DMS114 treated with DMSO at 0.1 percent for 48 hours (cell line): ENCODE results near the gene ARMCX6.
"Not testable (repeated sequence)": the region's sequence is repeated elsewhere in the genome, so short reads cannot be mapped to it uniquely, and the experiment has no call there.

Source experiments
- DNase-seq: peaks from one replicate; lab custom pipeline; 2025; ENCODE audit not compliant: unreplicated experiment; lab: John Stamatoyannopoulos, UW

The ARMCX6 gene

DNA sequence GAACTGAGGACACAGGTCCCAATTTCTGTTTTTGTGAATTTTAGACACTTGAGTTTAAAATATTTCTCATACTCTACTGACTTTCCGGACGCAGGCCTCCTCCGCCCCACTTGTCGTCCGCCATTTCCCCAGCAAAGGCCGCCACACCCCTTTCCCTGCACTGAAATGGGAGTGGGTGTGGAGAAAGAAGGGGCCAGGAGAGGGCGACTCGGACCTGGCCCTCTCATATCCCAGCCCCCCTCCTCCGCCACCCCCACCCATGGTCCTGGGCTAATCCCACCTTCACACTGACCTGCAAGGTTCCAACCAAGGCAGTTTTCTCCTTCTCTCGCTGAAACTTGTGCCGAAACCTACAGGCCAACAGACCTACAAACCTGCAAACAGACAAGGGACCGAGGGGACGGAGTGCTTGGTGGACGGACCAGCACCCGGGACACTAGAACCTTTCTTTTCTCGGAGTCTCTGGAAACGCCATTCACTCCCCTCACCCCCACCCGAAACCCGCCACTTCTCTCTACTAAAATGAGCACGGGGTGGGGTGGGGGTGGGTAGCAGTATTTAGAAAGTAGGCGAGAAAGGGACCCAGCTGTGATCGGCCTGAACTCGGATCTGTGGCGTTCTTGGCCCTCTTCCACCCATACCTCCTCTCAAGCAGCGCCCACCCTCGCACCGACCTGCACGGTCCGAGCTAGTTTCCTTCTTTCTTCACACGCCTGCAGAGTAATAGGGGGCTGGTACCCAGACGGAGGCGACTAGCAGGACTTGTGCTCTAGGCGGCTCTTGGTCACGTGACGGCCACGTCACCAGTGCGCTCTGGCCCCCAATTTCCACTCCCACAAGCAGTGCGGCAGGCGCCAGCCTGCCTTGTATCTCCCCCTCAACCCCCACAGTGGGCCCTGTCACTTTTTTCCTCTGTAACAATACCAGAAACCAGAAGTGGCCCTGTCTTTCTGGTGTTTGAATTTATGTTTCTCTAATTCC is at the start of gene ARMCX6:
Gene ARMCX6 (minus strand): TSS at position 790 of the 981 bp plus-strand sequence. CDS start 1,380 bp downstream, outside the sequence.
- DNase-seq = peak; percentile 74

DNA sequence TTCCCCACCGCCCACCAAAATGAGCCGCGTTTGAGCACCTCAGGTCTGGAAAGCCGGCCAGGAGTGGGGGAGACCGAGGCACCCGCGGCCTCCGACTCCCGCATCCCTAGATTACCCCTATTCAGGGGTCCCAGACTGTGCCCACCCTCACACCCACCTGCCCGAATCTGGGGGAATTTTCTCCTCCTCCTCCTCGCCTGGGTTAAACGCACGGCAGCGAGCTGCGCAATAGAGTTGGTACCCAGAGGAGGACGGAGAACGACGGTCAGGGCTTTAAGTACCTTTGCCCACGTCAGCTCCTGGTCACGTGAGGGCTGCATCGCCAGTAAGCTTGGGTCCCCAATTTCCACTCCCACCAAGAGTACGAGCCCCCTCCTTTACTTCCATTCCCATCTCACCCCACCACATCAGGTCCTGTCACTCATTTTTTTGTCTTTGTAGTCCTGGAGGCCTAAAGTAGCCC is 41.8 kb upstream of the ARMCX6 start, which contains the start of gene ARMCX2:
Gene ARMCX2 (minus strand): TSS at position 250 of the 463 bp plus-strand sequence. CDS start 2,262 bp downstream, outside the sequence.
- DNase-seq = peak; percentile 76

- peak; percentile 65 for DNase-seq
Measured at GRCh38 chrX:101658661-101659491, 41.1 kb upstream of the ARMCX6 start.

- DNase-seq = no peak
Measured at GRCh38 chrX:101657495-101657894, 39.7 kb upstream of the ARMCX6 start.

DNA sequence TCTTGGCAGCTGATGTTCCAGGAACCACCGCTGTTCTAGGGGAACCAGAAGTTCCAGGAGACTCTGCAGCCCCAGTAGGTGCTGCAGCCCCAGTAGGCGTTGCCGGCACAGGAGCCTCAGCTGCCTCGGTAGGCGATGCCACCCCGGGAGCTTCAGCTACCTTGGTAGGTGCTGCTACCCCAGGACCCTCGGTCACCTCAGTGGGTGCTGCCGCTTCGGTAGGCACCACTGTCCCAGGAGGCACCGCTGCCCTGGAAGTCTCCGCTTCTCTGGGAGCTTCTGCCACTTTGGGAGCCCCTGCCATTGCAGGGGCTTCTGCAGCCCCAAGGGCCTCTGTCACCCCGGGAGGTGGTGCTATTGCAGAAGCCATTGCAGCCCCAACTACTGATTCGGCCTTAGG is 39.0 kb upstream of the ARMCX6 start:
- no peak for DNase-seq

- DNase-seq = no peak
Measured at GRCh38 chrX:101655534-101655933, 37.7 kb upstream of the ARMCX6 start.

GRCh38 chrX:101647716-101648115 is 29.9 kb upstream of the ARMCX6 start:
- not testable (repeated sequence) for DNase-seq

DNA sequence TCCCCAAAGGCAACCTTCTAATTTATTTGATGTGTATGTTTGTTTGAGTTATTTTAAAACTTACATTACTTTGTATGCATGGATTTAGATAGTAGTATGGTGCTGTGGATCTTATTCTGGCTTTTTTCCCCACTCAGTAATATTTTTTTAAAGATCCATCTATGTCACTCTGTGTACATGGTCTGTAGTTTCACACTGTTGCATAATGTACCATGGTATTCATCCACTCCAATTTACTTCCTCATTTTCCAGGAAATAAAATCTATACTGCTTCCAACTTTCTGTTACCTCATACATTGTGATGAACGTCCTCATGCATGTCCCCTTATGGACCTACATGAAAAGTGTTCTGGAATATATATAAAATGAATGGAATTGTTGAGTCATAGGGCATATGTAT is 24.3 kb upstream of the ARMCX6 start:
- DNase-seq = no peak

GRCh38 chrX:101639583-101639982 is 21.8 kb upstream of the ARMCX6 start:
- no peak for DNase-seq

DNA sequence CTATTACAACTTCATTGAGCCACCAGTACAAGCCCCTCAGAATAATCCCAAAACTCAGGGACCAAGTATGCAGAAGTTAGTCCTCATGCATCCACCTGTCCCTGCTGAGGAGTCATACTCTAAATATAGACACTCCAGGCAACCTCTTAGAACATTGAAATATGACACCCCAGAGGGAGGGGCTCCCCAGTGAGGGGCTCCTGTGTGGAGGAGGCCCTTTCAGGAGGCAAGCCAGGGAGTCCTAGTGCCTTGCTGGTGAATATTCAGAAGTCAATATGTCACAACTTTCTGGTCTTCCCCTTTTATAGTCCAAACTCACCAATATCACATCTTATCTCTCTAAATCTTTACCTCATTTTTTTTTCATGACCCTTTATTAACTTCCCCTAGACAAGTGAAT is 1.6 kb upstream of the ARMCX6 start:
- no peak for DNase-seq

DNA sequence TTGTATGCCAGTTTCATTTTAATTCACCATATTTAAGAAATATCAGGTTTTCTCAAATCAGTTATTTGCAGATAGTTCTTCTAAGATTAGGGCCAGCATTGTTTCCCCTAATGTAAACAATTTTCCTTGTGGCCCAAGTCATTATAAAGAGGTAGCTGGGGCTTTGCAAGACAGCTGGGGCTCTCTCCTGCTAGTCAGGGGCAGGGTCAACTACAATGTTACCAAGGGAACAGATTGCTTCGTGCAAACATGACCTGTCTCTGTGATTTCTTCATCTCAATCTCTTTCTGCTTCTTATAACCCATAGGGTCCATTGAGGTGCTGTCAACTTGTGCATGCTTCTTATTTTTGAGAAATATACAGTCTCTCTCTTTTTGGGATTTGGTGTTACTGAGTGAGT is 12.1 kb downstream of the ARMCX6 start:
- no peak for DNase-seq

DNA sequence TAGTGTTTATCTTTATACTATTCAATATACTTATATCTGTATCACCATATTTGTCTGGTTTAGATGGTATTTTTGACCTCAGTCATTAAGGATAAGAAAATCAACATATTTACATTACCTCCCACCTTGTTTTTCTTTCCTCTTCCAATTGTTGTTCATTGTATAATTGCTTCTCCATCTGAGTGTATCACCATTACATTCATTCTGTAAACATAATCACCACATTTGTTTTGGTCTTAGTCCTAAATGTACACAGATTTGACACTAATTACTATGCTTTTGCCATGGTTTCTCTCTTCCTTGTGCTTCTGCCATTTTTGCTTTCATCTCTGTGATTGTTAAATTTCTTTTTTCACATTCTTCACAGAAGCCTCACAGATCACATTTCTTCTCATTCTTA is 12.7 kb downstream of the ARMCX6 start:
- no peak for DNase-seq

DNA sequence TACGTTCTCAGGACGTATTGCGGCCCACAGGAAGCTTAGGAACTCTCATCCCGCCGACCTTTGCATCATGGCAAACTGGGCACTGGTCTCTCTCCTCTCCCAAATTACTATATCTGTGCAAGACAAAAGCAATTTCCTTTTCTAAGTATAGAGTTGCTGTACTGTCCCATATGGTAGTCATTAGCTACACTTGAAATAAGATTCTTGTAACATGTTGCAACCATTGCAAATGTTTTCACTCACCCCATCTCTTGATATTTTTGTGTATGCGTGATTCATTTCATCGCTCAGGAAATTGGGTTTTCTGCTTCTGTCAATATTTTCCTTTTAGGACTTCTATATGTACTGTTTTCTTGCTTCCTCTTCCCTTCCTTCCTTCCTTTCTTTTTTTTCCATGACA is 15.7 kb downstream of the ARMCX6 start:
- no peak for DNase-seq

DNA sequence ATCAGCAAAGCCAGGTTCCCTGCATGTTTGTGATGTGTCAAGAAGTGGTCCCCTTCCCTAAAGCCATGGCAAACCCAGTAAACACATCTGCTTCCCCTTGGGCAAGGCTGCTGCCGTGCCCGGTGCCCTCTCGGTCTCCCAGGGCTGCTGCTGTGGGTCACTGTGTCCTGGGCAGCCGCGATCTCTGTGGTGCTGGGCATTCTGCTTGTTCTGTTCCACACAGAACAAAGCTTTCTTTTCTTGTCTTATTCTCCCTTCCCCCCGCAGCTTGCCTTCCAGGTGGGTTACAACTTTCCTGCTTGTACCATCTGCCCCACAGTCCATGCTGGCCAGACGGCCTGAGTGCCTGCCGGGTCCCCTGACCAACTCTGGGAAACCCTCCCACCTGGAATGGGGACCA is 18.2 kb downstream of the ARMCX6 start:
- not testable (repeated sequence) for DNase-seq

GRCh38 chrX:101595739-101596419 is 21.9 kb downstream of the ARMCX6 start:
- DNase-seq = peak; percentile 33
